Stimulated activated CD8-positive, alpha-beta memory T cell treated with anti-CD3 and anti-CD28 coated beads, Interleukin-15, amount 100 ng/mL, for 1 hour (primary cell): ENCODE results near the gene TNS3.

Source experiments
- DNase-seq: peaks from one replicate; pipeline ENCODE4 v3.0.0-alpha.2; 2020; ENCODE audit warnings: low read depth

The TNS3 gene

DNA sequence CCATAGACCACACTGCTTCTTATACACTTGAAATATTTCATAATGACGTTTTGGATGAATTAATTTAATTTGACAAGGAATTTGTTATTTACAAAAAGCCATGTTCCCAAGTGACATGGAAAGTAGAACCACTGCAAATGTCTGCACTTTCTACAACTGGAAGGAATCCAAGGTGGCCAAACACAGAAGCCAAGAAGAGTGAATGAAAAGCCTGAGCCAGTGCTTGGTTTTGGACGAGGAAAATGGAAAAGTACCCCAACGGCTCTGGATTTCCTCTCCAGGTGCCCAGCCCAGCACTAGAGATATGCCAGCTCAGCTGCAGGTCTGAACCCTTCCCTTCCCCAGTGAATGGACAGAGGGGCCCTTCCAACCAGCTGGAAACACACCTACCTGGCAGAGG is 279.4 kb downstream of the TNS3 start:
- DNase-seq, result no peak

DNA sequence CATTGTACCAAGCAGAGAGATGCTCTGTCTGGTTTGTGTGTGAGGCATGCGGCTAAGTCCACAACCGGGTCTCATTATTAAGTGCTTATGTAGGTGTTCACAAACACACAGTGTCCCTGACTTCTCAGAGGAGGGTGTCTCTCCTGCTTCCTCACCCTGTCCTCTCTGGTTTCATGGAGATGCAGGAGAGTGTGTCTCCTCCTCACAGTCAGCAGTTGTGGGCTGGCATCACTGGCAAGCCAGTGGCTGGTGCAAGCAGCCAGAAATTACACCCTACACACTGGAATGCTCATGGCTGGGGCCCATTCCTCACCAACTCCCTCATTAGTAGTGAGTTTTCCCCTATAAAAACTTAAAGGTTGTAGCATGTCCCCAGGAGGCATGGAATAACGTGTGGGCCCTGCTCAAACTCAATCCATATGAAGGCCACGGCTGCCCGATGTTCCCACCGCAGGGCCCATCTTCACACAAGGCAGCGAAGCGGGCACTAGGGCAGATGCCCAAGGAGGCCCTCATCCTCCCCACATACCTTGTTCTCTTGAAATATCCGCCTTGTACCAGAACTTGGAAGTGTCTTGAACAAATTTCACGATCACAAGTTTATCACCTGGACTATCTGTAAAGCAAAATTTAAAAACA is 280.1 kb downstream of the TNS3 start:
- DNase-seq, result no peak

DNA sequence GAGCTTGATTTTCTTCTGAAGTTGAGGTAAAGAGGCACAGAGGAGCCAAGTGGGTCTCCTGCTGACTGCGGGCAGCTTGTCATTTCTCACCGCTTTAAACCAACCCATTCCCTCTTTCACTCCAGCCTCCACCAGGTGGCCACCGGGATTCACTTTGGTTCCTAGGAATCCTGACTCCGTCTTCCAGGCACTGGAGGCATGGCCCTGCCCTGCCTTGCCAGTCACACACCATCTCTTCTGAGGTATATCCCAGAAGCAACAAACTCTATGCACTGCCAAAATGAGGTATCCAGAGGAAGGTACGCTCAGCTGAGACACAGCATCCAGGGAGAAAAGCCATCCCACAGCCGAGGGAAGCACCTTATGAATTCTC is 280.8 kb downstream of the TNS3 start:
- no peak for DNase-seq

DNA sequence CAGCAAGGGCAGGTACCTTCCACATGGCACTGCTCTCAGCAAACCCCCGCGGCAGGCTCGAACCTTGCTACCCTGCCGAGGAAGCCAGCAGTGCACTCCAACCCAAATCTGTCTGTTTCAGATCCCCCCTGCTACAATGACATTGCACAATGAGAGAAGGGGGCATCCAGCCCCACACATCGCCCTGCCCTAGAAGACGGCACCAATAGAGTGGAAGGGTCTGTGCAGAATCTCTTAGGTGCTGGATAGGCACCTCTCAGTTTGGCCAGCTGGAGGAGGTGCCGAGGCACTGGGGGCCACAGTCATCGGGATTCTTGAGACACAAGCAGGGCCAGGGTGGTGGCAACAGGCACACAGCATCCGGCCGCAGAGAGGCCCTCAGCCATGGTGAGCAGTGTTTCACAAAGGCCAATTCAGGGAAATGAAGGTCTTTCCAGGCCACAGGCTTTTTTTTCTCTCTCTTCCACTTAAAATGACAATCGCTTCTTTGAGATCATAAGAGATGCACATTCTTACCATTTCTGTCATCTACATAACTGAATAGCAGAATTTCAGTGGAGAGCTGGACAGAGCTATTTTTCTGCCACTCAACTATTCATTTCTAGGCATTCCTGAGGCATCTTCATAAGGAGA is 281.3 kb downstream of the TNS3 start:
- DNase-seq, result no peak

DNA sequence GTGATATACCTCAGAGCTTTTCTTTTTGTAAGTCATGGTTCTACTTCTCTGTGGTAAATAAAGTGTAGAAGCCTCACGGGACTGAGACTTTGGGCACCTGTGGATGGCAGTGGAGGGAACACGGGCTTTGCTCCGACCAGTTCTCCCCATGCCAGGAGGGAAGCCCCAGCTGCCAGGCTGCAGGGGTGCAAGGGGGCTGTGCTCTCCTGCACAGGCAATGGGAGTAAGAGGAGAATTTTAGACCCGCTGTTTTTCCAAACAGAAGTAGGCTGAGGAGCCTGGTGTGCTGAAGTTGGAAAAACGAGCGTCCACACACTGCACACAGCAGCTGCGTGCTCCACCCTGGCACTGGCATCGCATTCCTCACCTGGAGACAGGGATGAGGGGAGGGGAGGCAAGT is 282.4 kb downstream of the TNS3 start:
- DNase-seq, result no peak

DNA sequence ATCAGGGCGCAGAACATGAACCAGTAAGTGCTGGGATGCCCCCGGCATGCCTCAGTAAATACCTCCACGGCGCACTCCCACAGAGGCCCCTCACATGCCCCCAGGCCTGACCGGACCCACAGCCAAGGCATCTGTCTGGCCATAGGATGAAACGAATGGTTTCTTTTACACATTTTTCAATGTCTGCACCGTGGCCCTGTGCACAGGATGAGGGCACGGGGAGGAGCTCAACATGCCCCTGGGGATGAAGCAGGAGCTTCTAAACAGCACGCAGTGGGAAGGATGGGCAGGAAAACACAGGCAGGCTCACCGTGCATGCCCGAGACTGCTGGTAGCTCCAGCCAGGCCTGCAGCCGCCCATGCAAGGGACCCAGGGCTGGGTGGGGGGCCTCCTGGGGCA is 283.3 kb downstream of the TNS3 start:
- no peak for DNase-seq

DNA sequence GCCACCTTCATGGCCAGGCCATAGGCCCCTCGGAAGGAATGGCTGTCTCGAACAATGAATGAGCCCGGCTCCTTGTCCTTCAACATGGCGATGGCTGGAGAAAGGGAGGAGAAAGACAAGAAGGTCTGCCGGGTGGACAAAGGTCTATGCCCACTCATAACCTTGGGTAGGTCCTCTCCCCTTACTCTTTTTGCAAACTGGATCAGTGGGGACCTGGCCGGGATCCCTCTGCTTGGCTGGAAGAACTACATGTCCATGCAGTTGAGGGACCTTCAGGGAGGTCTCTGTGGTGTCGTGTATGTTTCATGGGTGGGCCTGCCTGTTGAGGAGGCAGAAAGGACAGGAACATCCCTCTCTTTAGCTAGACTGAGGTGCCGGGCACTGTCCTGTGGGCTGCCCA is 284.8 kb downstream of the TNS3 start:
- no peak for DNase-seq

DNA sequence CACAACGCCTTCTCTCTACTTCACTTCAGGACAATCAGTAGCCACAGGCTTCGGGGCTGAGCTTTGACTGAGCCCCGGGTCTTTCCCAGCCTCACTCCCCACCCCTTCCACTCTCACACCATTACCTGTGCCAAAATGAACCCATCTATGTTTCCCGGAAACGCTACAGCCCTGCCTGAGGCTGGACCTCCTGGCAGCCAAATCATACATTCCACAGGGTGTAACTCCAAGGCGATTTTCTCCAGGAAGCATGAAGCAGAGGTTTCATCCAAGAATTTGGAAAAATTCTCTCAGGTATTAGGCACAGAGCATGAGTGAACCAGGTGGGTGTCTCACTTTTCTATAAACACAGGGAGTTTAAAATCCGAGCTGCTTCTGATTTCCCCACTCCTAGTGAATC is 286.3 kb downstream of the TNS3 start:
- DNase-seq, result no peak

DNA sequence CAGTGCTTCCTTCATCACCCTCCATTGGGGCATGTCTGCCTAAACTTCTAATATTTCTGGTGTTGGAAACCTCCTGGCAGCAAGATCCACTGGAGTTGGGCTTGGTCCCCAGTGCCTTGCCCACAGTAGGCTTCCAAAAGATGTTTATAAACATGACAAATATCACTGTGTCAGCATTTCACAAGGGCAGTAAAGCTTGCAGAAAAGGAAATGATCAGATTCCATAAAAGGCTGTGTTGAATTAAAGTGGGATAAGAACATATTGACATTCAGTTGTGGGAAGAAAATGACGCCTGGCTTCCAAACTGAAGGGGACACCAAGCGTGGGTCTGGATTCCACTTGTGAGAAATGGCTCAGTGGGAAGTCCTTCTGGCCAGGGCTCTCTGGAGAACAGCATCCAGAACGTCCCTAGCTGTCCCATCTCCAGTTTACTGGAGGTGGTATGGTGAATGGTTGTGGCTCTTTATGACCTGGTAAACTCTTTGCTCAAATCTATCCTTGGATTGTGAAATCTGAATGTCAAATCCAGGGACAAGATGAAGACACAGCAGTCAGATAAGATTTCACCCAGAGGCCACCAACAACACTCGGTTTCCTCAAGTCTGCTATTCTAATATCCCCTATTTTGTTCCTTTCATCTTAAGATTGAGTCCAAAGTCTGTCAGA is 287.2 kb downstream of the TNS3 start:
- no peak for DNase-seq

DNA sequence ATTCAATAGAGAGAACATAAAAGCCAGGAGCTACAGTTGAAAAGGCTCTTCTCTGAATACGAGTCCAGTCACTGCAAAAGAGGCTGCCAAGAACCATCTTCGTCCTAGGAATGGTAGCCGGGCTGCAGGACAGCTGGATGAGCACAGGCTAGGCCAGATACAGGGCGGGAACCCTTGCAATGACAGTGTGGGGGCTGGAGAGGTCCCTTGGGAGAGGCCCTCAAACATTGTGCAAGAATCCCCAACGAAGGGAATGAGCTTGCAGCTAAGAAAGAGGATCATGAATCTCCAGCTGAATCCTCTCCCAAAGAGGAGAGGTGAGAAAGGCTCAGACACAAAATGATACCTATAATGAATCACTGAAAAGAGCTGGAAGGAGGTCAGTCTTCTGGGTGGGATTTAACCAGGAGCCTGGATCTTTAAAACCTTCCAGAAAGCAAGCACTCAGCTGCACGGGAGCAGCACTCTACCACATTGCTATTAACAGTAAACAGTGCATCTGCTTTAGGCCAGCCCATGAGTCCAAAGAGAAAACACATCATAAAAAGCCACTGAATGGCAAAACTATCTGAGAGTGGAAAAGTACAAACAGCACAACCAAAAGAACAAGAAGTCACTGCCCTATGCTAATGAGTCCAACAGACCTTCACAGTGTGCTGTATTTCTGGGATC is 287.9 kb downstream of the TNS3 start:
- no peak for DNase-seq

DNA sequence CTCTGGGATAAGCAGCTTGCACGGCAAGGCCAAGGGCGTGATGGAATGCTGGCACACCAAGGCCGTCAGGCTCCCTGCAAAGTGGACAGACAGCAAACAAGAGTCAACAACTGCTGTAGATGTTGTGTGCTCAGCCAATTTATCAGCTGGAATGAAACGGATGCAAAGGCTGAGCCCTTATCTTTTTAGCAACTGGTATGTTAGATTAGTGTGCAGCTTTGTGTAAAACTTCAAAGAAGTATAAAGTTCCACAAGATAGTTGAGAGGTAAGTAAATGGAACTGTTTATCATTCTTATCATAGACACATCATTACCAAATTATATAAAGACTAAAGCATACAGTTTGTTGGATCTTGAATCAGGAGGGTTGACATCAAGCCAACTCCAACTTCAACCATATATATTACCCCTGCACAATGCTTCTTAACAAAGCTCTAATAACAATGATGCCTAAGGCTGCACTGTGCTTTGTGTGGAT is 289.0 kb downstream of the TNS3 start:
- no peak for DNase-seq

DNA sequence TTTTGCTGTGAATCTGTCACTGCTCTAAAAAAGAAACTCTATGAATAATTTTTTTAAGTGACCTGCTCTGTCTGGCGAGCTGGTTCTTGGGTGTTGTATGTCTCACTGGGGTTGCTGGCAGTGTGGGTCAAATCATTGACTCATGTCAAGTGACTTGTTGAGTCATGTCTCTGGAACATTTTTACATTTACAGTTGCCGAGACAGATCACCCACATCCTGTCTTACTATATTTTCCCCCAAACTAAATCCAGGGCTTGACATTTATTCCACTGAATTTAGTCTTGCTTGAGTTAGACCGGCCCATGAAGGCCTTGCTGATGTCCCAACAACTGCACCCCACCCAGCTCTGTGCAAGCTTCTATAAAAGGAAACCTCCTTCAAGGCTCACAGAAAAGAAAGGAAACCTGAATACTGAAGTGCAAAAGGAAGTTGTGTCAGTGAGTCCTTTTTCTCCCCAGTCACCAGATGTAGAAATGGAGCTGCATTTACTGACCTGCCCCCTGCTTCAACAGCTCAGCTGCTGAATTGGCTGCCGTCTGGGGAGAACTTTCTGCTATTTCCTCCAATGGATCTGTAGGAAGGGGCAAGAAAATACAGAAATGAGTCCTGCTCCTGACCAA is 290.3 kb downstream of the TNS3 start:
- no peak for DNase-seq

DNA sequence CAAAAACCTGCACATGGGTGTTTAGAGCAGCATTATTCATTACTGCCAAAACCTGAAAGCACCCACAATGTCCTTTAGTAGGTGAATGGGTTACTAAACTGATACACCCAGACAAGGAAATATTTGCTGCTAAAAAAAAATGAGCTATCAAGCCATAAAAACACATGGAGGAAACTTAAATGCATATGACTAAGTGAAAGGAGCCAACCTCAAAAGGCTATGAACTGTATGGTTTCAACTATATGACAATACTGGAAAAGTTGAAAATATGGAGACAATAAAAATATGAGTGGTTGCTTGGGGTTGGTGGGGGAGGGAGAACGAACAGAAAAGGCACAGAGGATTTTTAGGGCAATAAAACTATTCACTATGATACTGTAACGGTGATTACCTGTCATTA is 291.0 kb downstream of the TNS3 start:
- no peak for DNase-seq

DNA sequence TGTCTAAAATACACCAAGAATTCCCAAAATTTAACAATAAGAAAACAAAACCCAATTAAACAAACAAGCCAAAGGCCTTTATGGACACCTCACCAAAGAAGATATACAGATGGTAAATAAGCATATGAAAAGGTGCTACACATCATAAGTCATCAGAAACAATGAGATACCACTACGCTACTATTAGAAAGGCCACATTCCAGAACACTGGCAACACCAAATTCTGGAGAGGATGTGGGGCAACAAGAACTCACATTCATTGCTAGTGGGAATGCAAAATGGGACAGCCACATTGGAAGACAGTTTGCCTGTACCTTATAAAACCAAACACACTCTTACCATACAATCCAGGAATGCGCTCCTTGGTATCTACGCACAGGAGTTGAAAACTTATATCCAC is 291.4 kb downstream of the TNS3 start:
- DNase-seq, result no peak

DNA sequence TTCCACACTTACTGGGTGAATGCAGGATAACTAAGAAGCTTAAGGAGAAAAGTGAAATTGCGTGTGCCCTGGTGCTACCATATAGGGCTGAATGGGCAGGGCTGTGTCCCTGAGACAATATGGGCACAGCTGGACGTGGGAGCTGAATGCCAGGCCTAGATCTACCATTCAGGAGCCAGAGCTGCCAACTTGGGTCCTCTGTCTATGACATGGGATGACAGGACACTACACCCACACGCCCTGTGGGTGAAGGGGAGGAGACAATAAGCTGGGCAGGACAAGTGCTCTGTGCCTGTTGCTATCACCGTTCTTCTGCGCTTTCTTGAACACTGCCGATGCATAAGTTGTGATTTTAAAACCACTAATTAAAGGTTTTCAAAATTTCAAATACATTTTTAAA is 293.9 kb downstream of the TNS3 start:
- no peak for DNase-seq

DNA sequence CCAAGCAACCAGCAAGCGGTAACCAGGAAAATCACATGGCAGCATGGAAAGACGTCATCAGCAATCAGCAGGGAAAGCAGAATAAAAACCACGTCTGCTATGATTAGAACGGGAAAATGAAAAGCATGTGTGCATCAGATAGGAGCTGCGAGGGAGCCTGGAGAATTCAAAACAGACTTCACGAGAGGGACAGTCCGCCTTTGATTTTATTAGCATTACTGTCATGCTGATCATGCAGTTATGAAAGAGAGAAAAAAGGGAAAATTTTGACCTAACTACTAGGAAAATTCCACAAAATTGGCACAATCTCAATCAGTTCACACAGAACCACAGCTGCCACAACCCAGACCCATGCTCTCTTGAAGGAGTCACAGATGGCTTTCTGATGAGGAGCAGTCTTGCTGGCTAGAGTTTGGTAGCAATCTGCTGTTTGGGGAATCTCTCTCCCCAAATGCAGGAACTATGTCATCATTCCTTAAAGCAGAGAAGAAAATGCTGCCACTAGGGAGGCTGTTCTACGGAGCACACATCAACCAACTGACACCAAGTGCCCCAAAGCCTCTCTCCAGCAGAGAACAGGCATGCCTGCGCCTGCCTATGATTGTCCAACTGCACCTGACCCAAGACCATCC is 295.9 kb downstream of the TNS3 start:
- no peak for DNase-seq

DNA sequence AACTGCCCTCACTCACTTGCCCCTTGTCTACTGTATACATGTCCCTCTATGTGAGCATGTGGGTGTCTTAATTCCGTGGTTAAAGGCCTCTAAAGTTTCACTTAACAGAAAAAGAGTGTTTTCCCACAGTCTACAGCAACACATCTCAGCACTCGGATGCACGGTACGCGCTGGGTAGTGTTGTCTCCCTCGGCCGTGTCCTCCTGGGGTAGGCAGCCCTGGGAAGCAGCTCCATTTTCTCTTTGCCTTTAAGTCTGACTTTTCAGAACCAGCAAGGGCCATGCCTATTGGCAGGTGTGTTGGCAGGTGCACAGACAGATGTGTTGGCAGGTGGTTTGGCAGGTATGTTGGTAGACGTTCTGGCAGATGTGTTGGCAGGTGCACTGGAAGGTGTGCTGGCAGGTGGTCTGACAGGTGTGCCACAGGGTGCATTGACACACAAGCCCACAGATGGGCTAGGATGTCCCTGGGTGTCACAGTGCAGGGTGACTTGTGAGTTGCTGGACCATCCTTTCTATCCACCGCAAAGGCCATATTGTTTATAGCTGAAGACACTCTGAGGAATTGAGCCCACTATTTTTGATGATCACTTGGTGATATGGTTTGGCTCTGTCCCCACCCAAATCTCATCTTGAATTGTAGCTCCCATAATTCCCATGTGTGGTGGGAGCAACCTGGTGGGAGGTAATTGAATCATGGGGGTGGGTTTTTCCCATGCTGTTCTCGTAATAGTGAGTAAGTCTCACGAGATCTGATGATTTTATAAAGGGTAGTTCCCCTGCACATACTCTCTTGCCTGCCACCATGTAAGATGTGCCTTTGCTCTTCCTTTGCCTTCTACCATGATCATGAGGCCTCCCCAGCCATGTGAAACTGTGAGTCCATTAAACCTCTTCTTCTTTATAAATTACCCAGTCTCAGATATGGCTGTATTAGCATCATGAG is 296.9 kb downstream of the TNS3 start:
- no peak for DNase-seq

DNA sequence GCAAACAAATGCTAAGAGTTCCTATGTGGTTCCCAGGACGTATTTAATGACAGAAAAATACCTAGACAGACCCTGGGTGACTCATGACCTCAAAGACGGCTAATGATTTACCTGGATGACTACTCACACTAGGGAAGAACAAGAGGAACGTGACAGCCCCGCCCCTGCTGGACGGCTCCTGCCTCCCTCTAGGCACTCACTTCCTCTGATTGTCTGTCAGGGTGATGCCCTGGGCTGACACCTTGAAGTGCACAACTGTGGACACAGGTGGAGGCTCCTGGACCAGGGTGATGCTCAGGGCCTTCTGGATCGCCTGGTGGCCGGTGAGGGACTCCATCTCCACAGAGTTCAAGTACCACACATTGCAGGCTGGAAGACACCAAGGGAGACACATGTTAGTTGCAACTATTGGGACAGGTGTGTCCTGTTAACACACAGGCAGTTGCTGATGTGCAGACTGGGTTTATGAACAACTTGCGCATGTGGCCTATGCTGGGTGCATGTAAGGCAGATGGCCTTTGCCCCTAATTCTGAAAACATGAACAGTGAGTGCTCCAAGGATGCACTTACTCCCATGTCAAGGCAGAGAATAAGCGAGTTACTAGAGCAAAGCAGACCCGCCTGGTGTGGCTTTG is 298.3 kb downstream of the TNS3 start:
- DNase-seq, result no peak

DNA sequence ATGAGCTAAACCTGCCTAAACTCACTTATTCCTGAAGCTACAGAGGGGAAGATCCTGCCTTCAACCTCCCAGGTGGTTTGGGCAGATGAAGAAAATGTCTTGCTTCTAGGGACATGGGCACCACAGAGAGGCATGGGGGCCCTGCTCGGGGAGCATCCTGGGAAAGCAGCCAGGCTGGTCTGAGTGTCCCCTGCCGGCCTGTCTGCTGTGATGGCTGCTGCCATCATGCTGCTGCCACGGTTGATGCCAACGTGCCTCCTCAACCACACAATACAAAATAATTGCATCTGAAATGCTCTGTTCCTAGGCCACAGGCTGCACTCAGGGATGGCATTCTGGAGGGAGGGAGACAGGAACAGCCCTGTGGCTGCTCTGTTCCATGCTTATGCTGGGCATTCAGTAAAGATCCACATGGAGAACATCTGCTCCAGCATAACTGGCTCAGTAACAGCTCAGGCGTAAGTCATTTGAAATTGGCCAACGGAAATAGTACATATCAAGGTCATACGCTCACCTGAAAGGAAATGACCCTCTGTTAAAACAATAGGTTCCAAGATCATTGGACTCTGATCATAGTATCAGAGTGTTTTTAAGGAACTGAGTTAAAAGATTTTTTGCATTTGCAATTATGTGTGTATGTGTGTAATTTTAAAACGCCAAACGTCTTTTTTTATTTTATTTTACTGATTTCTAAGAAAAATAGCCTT is 299.0 kb downstream of the TNS3 start:
- no peak for DNase-seq
